ENCODE data around the gene SPTBN5. TPM values are rescaled to one million over a fixed set of nuclear protein-coding genes. Genes with fewer than 3 reads are reported as not detected.
A peak's percentile ranks its signal among the peaks of the same experiment; 100 is the strongest.

The SPTBN5 gene
- total RNA-seq, 2 experiments from 2014 or later: 0.17 to 0.32 TPM

GRCh38 chr15:41821831-41822230 is 72.0 kb downstream of the SPTBN5 start:
- intact Hi-C loops (cut with micrococcal nuclease): no loop called here
- H3K4me1 Mint-ChIP-seq (ENCODE audit: low read depth): peaks cover 3% of the 10 kb centered on the region
- no peak overlapping the region for H3K4me3 Mint-ChIP-seq
- H3K27me3 Mint-ChIP-seq (ENCODE audit: low read depth): no peaks in the 10 kb centered on the region
- no peak overlapping the region for H3K27ac Mint-ChIP-seq
- no peaks in the 10 kb centered on the region for H3K9me3 Mint-ChIP-seq
- H3K36me3 Mint-ChIP-seq (ENCODE audit: low read depth): peaks cover 4% of the 10 kb centered on the region
- CTCF ChIA-PET: interaction anchor here (3.4 kb wide), 1 partner anchor 11 kb away, joined by 12 read pairs; no protein-coding TSS in a partner anchor
- DNase-seq: no peak

DNA sequence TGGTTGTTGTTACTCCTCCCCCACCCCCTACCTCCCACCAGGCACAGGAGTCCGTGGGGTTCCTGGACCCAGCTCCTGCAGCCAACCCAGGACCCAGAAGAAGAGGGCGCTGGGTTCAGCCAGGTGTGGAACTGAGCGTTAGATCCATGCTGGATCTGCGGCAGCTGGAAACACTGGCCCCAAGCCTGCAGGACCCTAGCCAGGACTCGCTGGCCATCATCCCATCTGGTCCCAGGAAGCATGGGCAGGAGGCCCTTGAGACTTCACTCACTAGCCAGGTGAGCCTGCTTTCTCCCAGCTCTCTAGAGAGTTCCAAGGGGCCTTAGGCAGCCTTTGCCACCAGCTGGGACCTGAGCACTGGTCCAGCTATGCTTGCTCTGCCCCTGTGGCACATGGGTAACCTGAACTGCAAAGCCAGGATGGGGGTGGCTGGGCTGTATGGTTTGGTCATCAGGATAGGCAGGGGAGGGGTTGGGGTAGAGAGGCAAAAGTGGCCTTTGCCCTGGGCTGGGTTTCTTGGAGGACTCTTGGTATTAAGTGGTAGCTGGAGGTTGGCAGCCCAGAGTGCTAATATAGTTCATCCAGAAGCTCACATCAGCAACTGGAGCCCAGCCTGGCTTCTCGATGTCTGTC is 72.9 kb downstream of the SPTBN5 start:
- CTCF ChIA-PET: interaction anchor here (0.9 to 3.4 kb wide), 2 partner anchors 10 to 47 kb away, joined by 3 to 12 read pairs; partner anchors contain the start of gene MAPKBP1
- no peak for DNase-seq
- intact Hi-C loops (cut with micrococcal nuclease): no loop called here
- Mint-ChIP-seq H3K4me3 (no peak overlapping the region), H3K27ac (no peak overlapping the region), H3K4me1 (ENCODE audit: low read depth) (no peaks in the 10 kb centered on the region), H3K36me3 (ENCODE audit: low read depth) (peaks cover 4% of the 10 kb centered on the region), H3K27me3 (ENCODE audit: low read depth) (no peaks in the 10 kb centered on the region), H3K9me3 (no peaks in the 10 kb centered on the region)

GRCh38 chr15:41819455-41820050 is 74.3 kb downstream of the SPTBN5 start:
- Mint-ChIP-seq H3K27me3 (ENCODE audit: low read depth) (no peaks in the 10 kb centered on the region), H3K9me3 (no peaks in the 10 kb centered on the region), H3K27ac (no peak overlapping the region), H3K4me1 (ENCODE audit: low read depth) (no peaks in the 10 kb centered on the region), H3K4me3 (no peak overlapping the region), H3K36me3 (ENCODE audit: low read depth) (peaks cover 4% of the 10 kb centered on the region)
- intact Hi-C loops (cut with micrococcal nuclease): no loop called here
- CTCF ChIA-PET: interaction anchor here (0.6 to 3.4 kb wide), 3 partner anchors 8 to 311 kb away, joined by 3 to 12 read pairs (median 3); partner anchors contain the start of gene MAPKBP1
- no peak for DNase-seq

DNA sequence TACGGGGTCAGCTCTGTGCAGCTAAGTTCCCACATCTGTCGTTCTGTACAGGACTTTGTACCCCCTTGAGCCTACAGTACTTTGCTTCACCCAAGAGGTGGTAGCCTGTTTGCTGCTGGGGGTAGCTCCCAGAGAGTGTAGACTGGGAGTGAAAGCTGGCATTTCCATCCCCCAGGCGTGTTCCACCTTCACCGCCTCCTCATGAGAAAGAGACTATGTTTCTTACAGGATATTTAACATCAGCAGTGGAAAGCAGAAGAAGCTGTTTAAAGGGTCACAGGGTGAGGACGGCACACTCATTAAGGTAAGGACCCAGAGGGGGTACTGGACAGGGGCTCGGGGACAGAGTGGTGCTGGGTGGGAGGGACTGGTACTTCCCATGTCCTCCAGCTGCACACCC is 76.1 kb downstream of the SPTBN5 start:
- Mint-ChIP-seq H3K4me1 (ENCODE audit: low read depth) (no peaks in the 10 kb centered on the region), H3K4me3 (no peak overlapping the region), H3K36me3 (ENCODE audit: low read depth) (peaks cover 2% of the 10 kb centered on the region), H3K27ac (no peak overlapping the region), H3K9me3 (no peaks in the 10 kb centered on the region), H3K27me3 (ENCODE audit: low read depth) (no peaks in the 10 kb centered on the region)
- DNase-seq: no peak
- CTCF ChIA-PET: interaction anchor here (1.2 to 2.4 kb wide), 2 partner anchors 44 to 214 kb away, joined by 4 to 8 read pairs; no protein-coding TSS in a partner anchor
- intact Hi-C loops (cut with micrococcal nuclease): no loop called here

DNA sequence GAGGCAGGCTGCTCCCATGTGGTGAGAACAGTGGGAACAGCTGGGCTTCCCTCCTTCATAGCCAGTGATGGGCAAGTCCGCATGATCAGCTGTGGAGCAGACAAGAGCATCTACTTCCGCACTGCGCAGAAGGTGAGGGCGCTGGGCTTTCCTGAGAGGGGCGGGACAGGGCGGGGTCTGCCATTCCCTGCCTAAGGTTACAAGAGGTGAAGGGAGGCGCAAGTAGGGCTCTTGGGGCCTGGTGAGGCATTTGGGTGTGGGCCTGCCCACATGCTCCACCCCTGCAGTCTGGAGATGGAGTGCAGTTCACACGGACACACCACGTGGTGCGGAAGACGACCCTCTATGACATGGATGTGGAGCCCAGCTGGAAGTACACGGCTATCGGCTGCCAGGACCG is 76.5 kb downstream of the SPTBN5 start:
- Mint-ChIP-seq H3K27me3 (ENCODE audit: low read depth) (no peaks in the 10 kb centered on the region), H3K36me3 (ENCODE audit: low read depth) (peaks cover 2% of the 10 kb centered on the region), H3K4me3 (no peak overlapping the region), H3K4me1 (ENCODE audit: low read depth) (no peaks in the 10 kb centered on the region), H3K27ac (no peak overlapping the region), H3K9me3 (no peaks in the 10 kb centered on the region)
- CTCF ChIA-PET: interaction anchor here (1.2 to 2.4 kb wide), 2 partner anchors 44 to 214 kb away, joined by 4 to 8 read pairs; no protein-coding TSS in a partner anchor
- DNase-seq: no peak
- intact Hi-C loops (cut with micrococcal nuclease): no loop called here

DNA sequence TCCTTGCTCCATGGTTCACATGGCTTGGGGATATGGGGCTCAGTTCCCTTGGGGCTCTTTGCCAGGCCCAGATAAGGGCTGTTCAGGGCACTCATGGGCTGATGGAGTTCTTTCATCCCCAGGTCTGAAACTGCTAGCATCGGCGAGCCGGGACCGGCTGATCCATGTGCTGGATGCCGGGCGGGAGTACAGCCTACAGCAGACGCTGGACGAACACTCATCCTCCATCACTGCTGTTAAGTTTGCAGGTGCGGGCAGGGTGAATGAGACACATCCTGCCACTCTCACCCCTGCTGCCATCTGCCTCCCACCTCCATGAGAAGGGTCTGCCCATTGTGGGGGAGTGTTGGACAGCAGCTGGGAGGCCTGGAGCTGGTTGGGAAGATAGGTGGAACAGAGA is 77.1 kb downstream of the SPTBN5 start:
- intact Hi-C loops (cut with micrococcal nuclease): no loop called here
- H3K27ac Mint-ChIP-seq: no peak overlapping the region
- H3K4me3 Mint-ChIP-seq: no peak overlapping the region
- no peaks in the 10 kb centered on the region for H3K4me1 Mint-ChIP-seq (ENCODE audit: low read depth)
- H3K27me3 Mint-ChIP-seq (ENCODE audit: low read depth): no peaks in the 10 kb centered on the region
- peaks cover 2% of the 10 kb centered on the region for H3K36me3 Mint-ChIP-seq (ENCODE audit: low read depth)
- no peak for DNase-seq
- CTCF ChIA-PET: interaction anchor here (1.2 to 2.4 kb wide), 2 partner anchors 43 to 213 kb away, joined by 4 to 8 read pairs; no protein-coding TSS in a partner anchor
- no peaks in the 10 kb centered on the region for H3K9me3 Mint-ChIP-seq

DNA sequence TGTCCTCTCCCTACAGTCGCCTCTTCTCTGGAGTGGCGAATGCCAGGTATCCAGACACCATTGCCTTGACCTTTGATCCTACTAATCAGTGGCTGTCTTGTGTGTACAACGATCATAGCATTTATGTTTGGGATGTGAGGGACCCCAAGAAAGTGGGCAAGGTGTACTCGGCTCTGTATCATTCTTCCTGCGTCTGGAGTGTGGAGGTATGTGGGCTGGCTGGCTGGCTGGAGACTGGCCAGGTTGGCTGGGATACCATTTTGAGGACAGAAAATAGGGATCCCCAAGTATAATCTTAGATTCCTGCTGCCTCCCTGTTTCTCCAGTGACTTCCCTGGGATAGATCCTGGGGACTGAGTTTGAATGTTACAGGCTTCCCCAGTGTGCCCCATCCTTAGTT is 79.3 kb downstream of the SPTBN5 start:
- no peak overlapping the region for H3K27ac Mint-ChIP-seq

GRCh38 chr15:41813426-41813825 is 80.4 kb downstream of the SPTBN5 start:
- Mint-ChIP-seq H3K4me3 (no peak overlapping the region), H3K27me3 (ENCODE audit: low read depth) (no peaks in the 10 kb centered on the region), H3K36me3 (ENCODE audit: low read depth) (no peaks in the 10 kb centered on the region), H3K9me3 (no peaks in the 10 kb centered on the region), H3K4me1 (ENCODE audit: low read depth) (peaks cover 6% of the 10 kb centered on the region), H3K27ac (no peak overlapping the region)
- intact Hi-C loops (cut with micrococcal nuclease): no loop called here
- CTCF ChIA-PET: interaction anchor here (1.1 to 6.5 kb wide), 7 partner anchors 12 to 256 kb away, joined by 3 to 177 read pairs (median 23); partner anchors contain the start of gene MAPKBP1
- DNase-seq: no peak

More for the DNA sequence above, 79.3 kb downstream of the SPTBN5 start:
- intact Hi-C loops (cut with micrococcal nuclease): no loop called here
- no peaks in the 10 kb centered on the region for H3K27me3 Mint-ChIP-seq (ENCODE audit: low read depth)
- CTCF ChIA-PET: interaction anchor here (5.0 to 6.5 kb wide), 2 partner anchors 25 to 41 kb away, joined by 32 to 177 read pairs; partner anchors contain the start of gene MAPKBP1
- no peak overlapping the region for H3K4me3 Mint-ChIP-seq
- no peaks in the 10 kb centered on the region for H3K9me3 Mint-ChIP-seq
- H3K36me3 Mint-ChIP-seq (ENCODE audit: low read depth): peaks cover 2% of the 10 kb centered on the region
- H3K4me1 Mint-ChIP-seq (ENCODE audit: low read depth): peaks cover 6% of the 10 kb centered on the region
- no peak for DNase-seq

- Mint-ChIP-seq H3K9me3 (no peaks in the 10 kb centered on the region), H3K36me3 (ENCODE audit: low read depth) (no peaks in the 10 kb centered on the region), H3K4me3 (no peak overlapping the region), H3K27ac (no peak overlapping the region), H3K27me3 (ENCODE audit: low read depth) (no peaks in the 10 kb centered on the region), H3K4me1 (ENCODE audit: low read depth) (peaks cover 6% of the 10 kb centered on the region)
- intact Hi-C loops (cut with micrococcal nuclease): no loop called here
- CTCF ChIA-PET: interaction anchor here (1.1 to 6.5 kb wide), 9 partner anchors 12 to 256 kb away, joined by 3 to 177 read pairs (median 13); partner anchors contain the start of gene MAPKBP1
- no peak for DNase-seq
These were observed 81.0 kb downstream of the SPTBN5 start for GRCh38 chr15:41812820-41813375.

GRCh38 chr15:41811432-41812195 is 82.2 kb downstream of the SPTBN5 start:
- intact Hi-C loops (cut with micrococcal nuclease): loop anchor here (1.0 to 2.0 kb wide), 6 partner anchors 37 to 345 kb away; partner anchors contain the start of genes MAPKBP1 and MGA
- no peaks in the 10 kb centered on the region for H3K27me3 Mint-ChIP-seq (ENCODE audit: low read depth)
- H3K4me3 Mint-ChIP-seq: no peak overlapping the region
- H3K4me1 Mint-ChIP-seq (ENCODE audit: low read depth): peaks cover 6% of the 10 kb centered on the region
- no peak overlapping the region for H3K27ac Mint-ChIP-seq
- no peaks in the 10 kb centered on the region for H3K9me3 Mint-ChIP-seq
- peak; percentile 85 for DNase-seq
- CTCF ChIA-PET: interaction anchor here (0.6 to 6.5 kb wide), 35 partner anchors 9 to 346 kb away, joined by 3 to 177 read pairs (median 4); partner anchors contain the start of genes MAPKBP1 and PLA2G4B
- no peaks in the 10 kb centered on the region for H3K36me3 Mint-ChIP-seq (ENCODE audit: low read depth)

- H3K9me3 Mint-ChIP-seq: no peaks in the 10 kb centered on the region
- no peak overlapping the region for H3K27ac Mint-ChIP-seq
- H3K27me3 Mint-ChIP-seq (ENCODE audit: low read depth): no peaks in the 10 kb centered on the region
- H3K4me3 Mint-ChIP-seq: no peak overlapping the region
- peaks cover 6% of the 10 kb centered on the region for H3K4me1 Mint-ChIP-seq (ENCODE audit: low read depth)
- CTCF ChIA-PET: interaction anchor here (0.5 to 6.5 kb wide), 37 partner anchors 9 to 345 kb away, joined by 3 to 177 read pairs (median 4); partner anchors contain the start of genes MAPKBP1 and PLA2G4B
- H3K36me3 Mint-ChIP-seq (ENCODE audit: low read depth): no peaks in the 10 kb centered on the region
- intact Hi-C loops (cut with micrococcal nuclease): loop anchor here (1.0 to 2.0 kb wide), 6 partner anchors 37 to 344 kb away; partner anchors contain the start of genes MAPKBP1 and MGA
- DNase-seq: no peak
These were observed 83.0 kb downstream of the SPTBN5 start for GRCh38 chr15:41810651-41811431.
